Cardiac muscle cell (in vitro differentiated cells and primary cell): Measurements from ENCODE around the gene COL25A1. TPM values are rescaled to one million over a fixed set of nuclear protein-coding genes. Genes with fewer than 3 reads are reported as not detected.

Experiments used
- DNase-seq, 2 donors: peaks; one replicate each; pipeline versions ENCODE4 v3.0.0 to v3.0.0-alpha.2; 2010 to 2017; ENCODE audit warnings: low read depth in 1 of 2, low spot score in 1 of 2
- H3K27ac ChIP-seq: fragments of 200-600 bp; sonication (generic); 2 replicates; pipeline ENCODE4 v1.5.1; 2016
- H3K27me3 ChIP-seq: fragments of 200-600 bp; sonication (generic); 2 replicates; pipeline ENCODE4 v1.6.0; 2016; ENCODE audit warnings: control low read depth
- H3K36me3 ChIP-seq: fragments of 200-600 bp; sonication (generic); 2 replicates; pipeline ENCODE4 v1.5.1; 2016; ENCODE audit warnings: control low read depth
- H3K4me1 ChIP-seq: fragments of 200-600 bp; sonication (generic); 2 replicates; pipeline ENCODE4 v1.8.1; 2017; ENCODE audit warnings: low read depth, mild to moderate bottlenecking, mixed run types
- H3K4me3 ChIP-seq: fragments of 200-600 bp; sonication (generic); 2 replicates; pipeline ENCODE4 v1.5.1; 2016; ENCODE audit warnings: mild to moderate bottlenecking
- H3K9me3 ChIP-seq: fragments of 200-600 bp; sonication (generic); 2 replicates; pipeline ENCODE4 v1.5.1; 2017; ENCODE audit warnings: low read depth, mild to moderate bottlenecking, control low read depth
- polyA plus RNA-seq: library from polyadenylated mRNA; unstranded; fragments of >200 nt; fragmentation: Nextera tagmentation; extraction: Ambion mirVana; gene quantifications from 2 replicates; pipeline ENCODE4 v1.2.1, GENCODE V29; 2016
- total RNA-seq: library from RNA; depleted of rRNA; stranded (reverse); fragments of >200 nt; gene quantifications from 2 replicates; pipeline ENCODE4 v1.2.3, GENCODE V29; 2016
- TF ChIP-seq, protein P1 (sequence below): IDR thresholded peaks from 2 replicates; pipeline ENCODE4 v1.5.1; 2012; ENCODE audit warnings: low read depth, mild to moderate bottlenecking, low read length

The COL25A1 gene
- total and polyA plus RNA-seq, 2 experiments from 2014 or later: 3.5 to 8.4 TPM

- no peak overlapping the region for H3K27ac ChIP-seq
- TF ChIP-seq, protein P1, sequence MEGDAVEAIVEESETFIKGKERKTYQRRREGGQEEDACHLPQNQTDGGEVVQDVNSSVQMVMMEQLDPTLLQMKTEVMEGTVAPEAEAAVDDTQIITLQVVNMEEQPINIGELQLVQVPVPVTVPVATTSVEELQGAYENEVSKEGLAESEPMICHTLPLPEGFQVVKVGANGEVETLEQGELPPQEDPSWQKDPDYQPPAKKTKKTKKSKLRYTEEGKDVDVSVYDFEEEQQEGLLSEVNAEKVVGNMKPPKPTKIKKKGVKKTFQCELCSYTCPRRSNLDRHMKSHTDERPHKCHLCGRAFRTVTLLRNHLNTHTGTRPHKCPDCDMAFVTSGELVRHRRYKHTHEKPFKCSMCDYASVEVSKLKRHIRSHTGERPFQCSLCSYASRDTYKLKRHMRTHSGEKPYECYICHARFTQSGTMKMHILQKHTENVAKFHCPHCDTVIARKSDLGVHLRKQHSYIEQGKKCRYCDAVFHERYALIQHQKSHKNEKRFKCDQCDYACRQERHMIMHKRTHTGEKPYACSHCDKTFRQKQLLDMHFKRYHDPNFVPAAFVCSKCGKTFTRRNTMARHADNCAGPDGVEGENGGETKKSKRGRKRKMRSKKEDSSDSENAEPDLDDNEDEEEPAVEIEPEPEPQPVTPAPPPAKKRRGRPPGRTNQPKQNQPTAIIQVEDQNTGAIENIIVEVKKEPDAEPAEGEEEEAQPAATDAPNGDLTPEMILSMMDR: no peak
- no peaks in the 10 kb centered on the region for H3K36me3 ChIP-seq
- H3K4me1 ChIP-seq: peaks cover 13% of the 10 kb centered on the region
- no peaks in the 10 kb centered on the region for H3K27me3 ChIP-seq
- H3K4me3 ChIP-seq: no peak overlapping the region
- DNase-seq: no peak
- H3K9me3 ChIP-seq: no peaks in the 10 kb centered on the region
These were observed 11.5 kb downstream of the COL25A1 start for GRCh38 chr4:109290918-109291317.

DNA sequence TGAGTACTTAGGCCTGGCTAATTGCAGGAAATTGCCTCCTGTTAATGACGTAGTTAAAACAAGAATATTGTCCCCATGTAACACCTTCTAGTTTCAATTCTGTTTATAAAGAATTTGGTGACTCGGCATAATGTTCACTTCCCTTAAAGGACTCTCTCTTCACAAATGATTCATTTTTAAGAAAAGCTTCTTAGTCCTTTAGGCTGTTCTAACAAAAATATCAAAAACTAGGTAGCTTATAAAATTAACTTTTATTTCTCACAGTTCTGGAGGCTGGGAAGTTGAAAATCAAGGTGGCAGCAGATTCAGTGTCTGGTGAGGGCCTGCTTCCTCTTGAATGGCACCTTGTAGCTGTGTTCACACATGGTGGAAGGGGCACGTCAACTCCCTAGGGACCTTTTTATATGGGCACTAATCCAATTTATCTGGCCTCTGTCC, 23.8 kb downstream of the COL25A1 start:
- H3K27ac ChIP-seq: no peak overlapping the region
- DNase-seq: no peak
- no peak overlapping the region for H3K4me3 ChIP-seq
- no peaks in the 10 kb centered on the region for H3K9me3 ChIP-seq
- H3K36me3 ChIP-seq: no peaks in the 10 kb centered on the region
- H3K4me1 ChIP-seq: no peaks in the 10 kb centered on the region
- TF ChIP-seq, protein P1: no peak
- no peaks in the 10 kb centered on the region for H3K27me3 ChIP-seq

DNA sequence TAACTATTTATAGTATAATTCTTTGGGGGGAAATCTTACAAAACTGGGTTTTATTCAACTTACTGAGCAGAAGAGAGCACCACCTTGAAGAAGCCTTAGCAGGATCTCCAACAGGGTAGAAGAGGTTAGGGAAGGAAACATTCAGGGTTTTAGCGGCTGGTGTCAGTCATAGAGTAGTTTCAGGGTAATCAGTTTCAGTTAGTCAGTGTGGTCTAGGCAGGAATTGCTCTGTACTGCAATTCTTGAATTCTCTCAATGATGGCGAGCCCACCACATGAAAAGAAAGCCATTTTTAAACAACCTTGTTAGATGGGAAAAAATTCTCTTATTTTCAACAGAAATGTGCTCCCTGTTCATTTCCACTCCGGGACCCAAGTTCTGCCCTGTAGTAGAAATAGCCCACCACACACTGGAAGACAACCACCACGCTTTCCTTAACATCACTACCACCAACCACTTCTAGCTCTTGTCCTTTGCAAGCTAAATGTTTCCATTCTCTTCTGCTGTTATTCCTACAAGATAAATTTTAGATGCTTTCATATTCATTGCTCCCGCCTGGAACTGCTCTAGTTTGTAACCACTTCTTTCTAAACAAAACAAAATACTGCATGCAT, 25.9 kb downstream of the COL25A1 start:
- no peak overlapping the region for H3K27ac ChIP-seq
- no peaks in the 10 kb centered on the region for H3K4me1 ChIP-seq
- H3K27me3 ChIP-seq: no peaks in the 10 kb centered on the region
- no peaks in the 10 kb centered on the region for H3K36me3 ChIP-seq
- TF ChIP-seq, protein P1: no peak
- DNase-seq: no peak
- no peak overlapping the region for H3K4me3 ChIP-seq
- H3K9me3 ChIP-seq: no peaks in the 10 kb centered on the region

DNA sequence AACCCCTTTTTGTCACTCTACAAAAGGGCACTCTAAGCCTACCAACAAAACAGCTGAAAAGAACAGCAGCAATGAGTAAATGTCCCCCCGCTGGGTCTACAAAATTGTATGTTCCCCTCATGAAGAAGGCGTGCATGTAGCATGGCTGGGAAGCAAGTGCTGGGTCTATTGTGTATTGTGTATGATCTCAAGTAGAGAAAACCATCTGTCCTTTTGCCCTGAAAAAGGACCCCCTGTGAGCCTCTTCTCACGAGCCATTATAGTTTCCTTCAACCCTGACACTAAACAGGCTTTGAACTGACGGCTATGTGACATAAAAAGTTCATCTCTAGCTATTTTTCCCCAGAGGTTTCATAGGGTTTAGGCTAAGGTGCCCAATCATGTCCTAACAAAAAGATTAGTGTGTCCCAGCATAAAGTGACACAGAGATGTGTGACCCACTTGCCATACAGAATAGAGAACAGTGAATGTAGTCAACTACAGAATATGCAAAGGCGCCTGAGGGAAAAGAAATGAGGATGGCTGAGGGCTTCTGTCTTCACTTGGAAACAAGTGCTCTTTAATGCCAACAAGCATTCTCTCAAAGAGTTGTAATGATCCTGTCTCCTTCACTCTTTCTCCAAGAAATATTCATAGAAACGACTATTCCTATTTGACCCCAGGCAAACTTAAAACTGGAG, 27.3 kb downstream of the COL25A1 start:
- no peak overlapping the region for H3K27ac ChIP-seq
- TF ChIP-seq, protein P1: no peak
- DNase-seq: no peak
- no peaks in the 10 kb centered on the region for H3K9me3 ChIP-seq
- no peak overlapping the region for H3K4me3 ChIP-seq
- no peaks in the 10 kb centered on the region for H3K4me1 ChIP-seq
- H3K36me3 ChIP-seq: no peaks in the 10 kb centered on the region
- no peaks in the 10 kb centered on the region for H3K27me3 ChIP-seq

DNA sequence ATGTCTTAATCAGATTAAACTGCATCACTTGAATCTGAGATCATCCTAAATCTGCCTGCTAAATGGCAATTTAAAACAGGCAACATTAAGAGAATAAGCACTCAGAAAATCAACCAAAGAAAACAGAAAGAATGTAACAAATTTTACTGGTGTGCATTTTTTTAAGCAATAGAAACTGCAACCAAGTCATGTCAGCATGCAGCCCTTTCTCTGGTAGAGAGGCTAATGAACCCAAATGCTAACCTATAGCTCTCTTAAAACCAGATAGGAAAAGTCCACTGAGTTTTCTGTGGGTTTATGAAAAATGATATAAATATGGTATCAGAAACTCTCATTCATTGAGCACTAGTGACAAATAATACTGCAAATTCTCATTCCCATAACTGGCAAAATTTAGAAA, 35.6 kb downstream of the COL25A1 start:
- H3K36me3 ChIP-seq: no peaks in the 10 kb centered on the region
- H3K27me3 ChIP-seq: no peaks in the 10 kb centered on the region
- no peaks in the 10 kb centered on the region for H3K9me3 ChIP-seq
- no peaks in the 10 kb centered on the region for H3K4me1 ChIP-seq
- no peak for DNase-seq
- no peak overlapping the region for H3K27ac ChIP-seq
- H3K4me3 ChIP-seq: no peak overlapping the region
- TF ChIP-seq, protein P1: no peak
